HFFc6 (cell line): ENCODE measurements around the gene NECTIN1. TPM values are rescaled to one million over a fixed set of nuclear protein-coding genes. Genes with fewer than 3 reads are reported as not detected.

Experiments
- DNase-seq: peaks from one replicate; pipeline ENCODE4 v3.0.0-alpha.2; 2018
- H3K27ac Mint-ChIP-seq: 2 replicates; pipeline ENCODE4 v1.8.0; 2020; ENCODE audit warnings: mild to moderate bottlenecking, mixed read lengths
- H3K27me3 Mint-ChIP-seq: 2 replicates; pipeline ENCODE4 v1.8.0; 2021; ENCODE audit warnings: mild to moderate bottlenecking, moderate library complexity, mixed read lengths; ENCODE audit not compliant: insufficient read depth
- H3K36me3 Mint-ChIP-seq: 2 replicates; pipeline ENCODE4 v1.8.0; 2021; ENCODE audit warnings: low read depth, mixed read lengths
- H3K4me1 Mint-ChIP-seq: 2 replicates; pipeline ENCODE4 v1.8.0; 2020; ENCODE audit warnings: low read depth, mixed read lengths
- H3K4me3 Mint-ChIP-seq: 2 replicates; pipeline ENCODE4 v1.8.0; 2020; ENCODE audit warnings: mild to moderate bottlenecking, moderate library complexity, mixed read lengths
- H3K9me3 Mint-ChIP-seq: 2 replicates; pipeline ENCODE4 v1.8.0; 2020; ENCODE audit warnings: mild to moderate bottlenecking, mixed read lengths
- CTCF ChIP-seq: fragments of 200-600 bp; sonication (generic); IDR thresholded peaks from 2 replicates; pipeline ENCODE4 v1.5.0; 2021; ENCODE audit warnings: antibody characterized with exemption, mild to moderate bottlenecking
- total RNA-seq, 6 experiments: library from RNA; stranded (reverse); fragmentation: NEBNext Ultra II Directional; extraction: Animal tissue kit (Norgen Biotek cat#: 25700); gene quantifications; 2 replicates in 1 of 6; 3 replicates in 5 of 6; pipeline ENCODE4 v1.2.3, GENCODE V29; 2021

The NECTIN1 gene
- total RNA-seq, 6 experiments from 2014 or later: 4.1 to 7.9 (median 6.6) TPM

GRCh38 chr11:119673759-119674336 lies 55.2 kb downstream of the NECTIN1 start:
- Mint-ChIP-seq H3K27ac (no peak overlapping the region), H3K36me3 (peaks cover 10% of the 10 kb centered on the region), H3K9me3 (peaks cover 19% of the 10 kb centered on the region; the same call in 1 of the 2 replicates), H3K27me3 (no peaks in the 10 kb centered on the region), H3K4me3 (no peak overlapping the region), H3K4me1 (peaks cover 23% of the 10 kb centered on the region)
- no peak for TF ChIP-seq CTCF
- DNase-seq: no peak

- H3K4me1 Mint-ChIP-seq: peaks cover 23% of the 10 kb centered on the region
- H3K27ac Mint-ChIP-seq: no peak overlapping the region
- peaks cover 10% of the 10 kb centered on the region for H3K36me3 Mint-ChIP-seq
- H3K9me3 Mint-ChIP-seq: peaks cover 13% of the 10 kb centered on the region; the same call in 1 of the 2 replicates
- no peak for TF ChIP-seq CTCF
- no peak overlapping the region for H3K4me3 Mint-ChIP-seq
- no peak for DNase-seq
- no peaks in the 10 kb centered on the region; the same call in 1 of the 2 replicates for H3K27me3 Mint-ChIP-seq
These were observed 55.8 kb downstream of the NECTIN1 start for GRCh38 chr11:119673052-119673758.

GRCh38 chr11:119672597-119672996 lies 56.4 kb downstream of the NECTIN1 start:
- H3K36me3 Mint-ChIP-seq: peaks cover 10% of the 10 kb centered on the region
- H3K4me3 Mint-ChIP-seq: no peak overlapping the region
- peaks cover 23% of the 10 kb centered on the region for H3K4me1 Mint-ChIP-seq
- no peaks in the 10 kb centered on the region; the same call in 1 of the 2 replicates for H3K27me3 Mint-ChIP-seq
- no peak for DNase-seq
- TF ChIP-seq CTCF: no peak
- H3K27ac Mint-ChIP-seq: no peak overlapping the region
- peaks cover 7% of the 10 kb centered on the region; the same call in 1 of the 2 replicates for H3K9me3 Mint-ChIP-seq

GRCh38 chr11:119671561-119672015 lies 57.4 kb downstream of the NECTIN1 start:
- no peaks in the 10 kb centered on the region for H3K9me3 Mint-ChIP-seq
- H3K27ac Mint-ChIP-seq: peak overlapping the region; percentile 50
- H3K4me1 Mint-ChIP-seq: peaks cover 17% of the 10 kb centered on the region
- no peak for TF ChIP-seq CTCF
- no peak overlapping the region for H3K4me3 Mint-ChIP-seq
- peak; percentile 4 for DNase-seq
- H3K27me3 Mint-ChIP-seq: no peaks in the 10 kb centered on the region; the same call in 1 of the 2 replicates
- H3K36me3 Mint-ChIP-seq: peaks cover 3% of the 10 kb centered on the region; the same call in 1 of the 2 replicates

GRCh38 chr11:119671051-119671450 lies 57.9 kb downstream of the NECTIN1 start:
- peaks cover 11% of the 10 kb centered on the region for H3K4me1 Mint-ChIP-seq
- H3K27ac Mint-ChIP-seq: no peak overlapping the region; the same call in 1 of the 2 replicates
- H3K4me3 Mint-ChIP-seq: no peak overlapping the region
- TF ChIP-seq CTCF: no peak
- H3K9me3 Mint-ChIP-seq: no peaks in the 10 kb centered on the region
- H3K36me3 Mint-ChIP-seq: no peaks in the 10 kb centered on the region
- no peaks in the 10 kb centered on the region; the same call in 1 of the 2 replicates for H3K27me3 Mint-ChIP-seq
- DNase-seq: peak; percentile 20
